HG03558 (cell line): ENCODE data around the gene PLEKHJ1.

Experiments
- ATAC-seq: cut with Tn5 transposase; IDR thresholded peaks from one replicate; pipeline ENCODE4 v1.9.1; 2021; ENCODE audit warnings: moderate number of reproducible peaks; ENCODE audit not compliant: unreplicated experiment; ENCODE audit errors: extremely low read depth

PLEKHJ1 gene

DNA sequence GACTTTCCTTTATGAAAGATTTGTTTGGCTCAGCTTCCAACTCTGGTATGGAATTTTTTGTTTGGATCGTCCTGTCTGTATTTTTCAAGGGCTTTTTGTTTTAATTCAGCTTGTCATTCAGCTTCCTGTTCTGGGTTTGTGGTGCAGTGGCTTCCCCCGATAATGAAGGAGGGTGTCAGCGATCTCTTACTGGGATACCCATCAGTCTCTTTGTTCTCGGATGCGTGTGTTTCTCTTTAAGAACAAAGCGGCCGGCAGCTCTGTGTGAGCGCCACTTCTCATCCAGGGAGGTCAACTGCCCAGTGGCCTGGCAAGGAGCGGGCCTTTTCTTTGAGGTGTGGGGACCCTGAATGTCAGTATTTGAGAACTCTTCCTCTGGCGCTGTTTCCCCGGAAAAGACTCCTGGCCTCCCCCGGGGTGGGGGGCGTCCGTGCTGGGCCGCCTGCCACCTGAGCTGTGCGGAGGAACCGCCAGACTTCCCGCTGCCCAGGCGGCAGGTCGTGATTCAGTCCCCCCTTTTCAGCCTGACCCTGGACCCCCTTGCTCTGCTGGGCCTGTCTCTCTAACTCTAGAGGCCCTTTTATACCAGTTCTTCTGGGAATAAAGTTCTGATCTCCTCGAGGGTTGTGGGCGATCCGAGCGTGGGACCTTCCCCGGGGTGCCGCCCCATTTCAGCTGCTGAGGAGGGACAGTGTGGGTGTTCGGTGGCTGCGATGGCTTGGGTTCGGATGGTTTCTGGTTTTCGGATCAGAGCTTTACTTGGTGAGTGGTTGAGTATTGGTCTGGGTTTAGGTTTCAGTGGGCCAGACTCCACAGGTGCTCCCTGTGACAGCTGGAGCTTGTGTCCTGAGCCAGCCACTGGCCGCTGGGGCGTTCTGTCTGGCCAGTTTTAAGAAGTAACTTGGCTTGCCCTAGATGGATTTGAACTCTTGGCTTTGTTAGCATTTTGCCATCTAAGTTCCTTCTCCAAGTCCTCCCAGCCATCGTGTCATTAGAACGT lies 3.9 kb upstream of the PLEKHJ1 start:
- ATAC-seq = no peak

DNA sequence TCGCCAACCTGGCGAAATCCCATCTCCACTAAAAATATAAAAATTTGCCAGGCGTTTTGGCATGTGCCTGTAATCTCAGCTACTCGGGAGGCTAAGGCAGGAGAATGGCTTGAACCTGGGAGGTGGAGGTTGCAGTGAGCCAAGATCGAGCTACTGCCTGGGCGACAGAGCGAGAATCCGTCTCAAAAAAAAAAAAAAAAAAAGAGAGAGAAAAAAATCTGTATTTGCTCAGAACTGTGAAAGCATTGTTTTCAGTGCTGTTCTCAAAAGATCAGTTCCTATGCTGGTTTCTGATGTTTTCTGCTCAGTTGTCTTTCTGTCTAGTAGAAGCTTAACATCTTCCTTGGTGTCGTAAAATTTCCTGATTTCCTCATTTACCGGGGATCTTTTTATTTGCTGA lies 3.0 kb upstream of the PLEKHJ1 start:
- ATAC-seq = no peak

GRCh38 chr19:2237869-2238153 lies 1.7 kb upstream of the PLEKHJ1 start:
- no peak for ATAC-seq

- no peak for ATAC-seq
These were observed 1.1 kb upstream of the PLEKHJ1 start for GRCh38 chr19:2237051-2237868.

- no peak for ATAC-seq
These were observed 140 bp downstream of the PLEKHJ1 start for GRCh38 chr19:2236064-2236313.

DNA sequence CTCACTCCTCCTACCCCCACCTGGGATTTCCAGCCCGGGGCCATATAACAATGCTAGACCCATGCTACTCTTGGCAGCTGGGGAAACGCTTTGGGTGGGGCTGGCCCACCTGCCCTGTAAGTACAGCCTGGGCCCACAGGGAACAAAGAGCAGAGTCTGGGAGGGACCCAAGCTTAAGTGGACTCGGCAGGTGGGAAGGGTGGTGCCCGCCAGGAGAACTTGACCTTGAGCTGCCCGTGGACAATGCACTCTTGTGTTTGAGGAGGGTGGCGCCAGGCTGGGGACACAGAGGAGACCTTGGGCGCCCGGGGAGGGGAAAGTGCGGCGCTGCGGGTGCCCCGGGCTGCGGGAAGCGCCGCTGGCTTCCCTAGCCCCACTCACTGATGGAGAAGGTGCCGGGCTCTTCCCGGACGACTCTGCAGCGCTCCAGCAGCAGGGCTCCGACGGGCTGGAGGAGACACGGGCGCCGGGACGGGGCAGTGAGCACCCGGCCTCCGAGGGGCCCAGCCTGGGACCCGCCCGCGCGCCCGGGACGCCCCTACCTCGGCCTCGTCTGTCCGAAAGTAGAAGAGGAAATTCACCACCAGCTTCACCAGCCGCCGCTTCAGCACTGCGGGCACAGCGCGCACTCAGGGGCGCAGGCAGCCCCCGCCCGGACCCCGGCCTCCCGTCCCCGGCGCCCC lies 607 bp downstream of the PLEKHJ1 start:
- ATAC-seq = no peak

- no peak for ATAC-seq
These were observed 1.1 kb downstream of the PLEKHJ1 start for GRCh38 chr19:2234996-2235380.

DNA sequence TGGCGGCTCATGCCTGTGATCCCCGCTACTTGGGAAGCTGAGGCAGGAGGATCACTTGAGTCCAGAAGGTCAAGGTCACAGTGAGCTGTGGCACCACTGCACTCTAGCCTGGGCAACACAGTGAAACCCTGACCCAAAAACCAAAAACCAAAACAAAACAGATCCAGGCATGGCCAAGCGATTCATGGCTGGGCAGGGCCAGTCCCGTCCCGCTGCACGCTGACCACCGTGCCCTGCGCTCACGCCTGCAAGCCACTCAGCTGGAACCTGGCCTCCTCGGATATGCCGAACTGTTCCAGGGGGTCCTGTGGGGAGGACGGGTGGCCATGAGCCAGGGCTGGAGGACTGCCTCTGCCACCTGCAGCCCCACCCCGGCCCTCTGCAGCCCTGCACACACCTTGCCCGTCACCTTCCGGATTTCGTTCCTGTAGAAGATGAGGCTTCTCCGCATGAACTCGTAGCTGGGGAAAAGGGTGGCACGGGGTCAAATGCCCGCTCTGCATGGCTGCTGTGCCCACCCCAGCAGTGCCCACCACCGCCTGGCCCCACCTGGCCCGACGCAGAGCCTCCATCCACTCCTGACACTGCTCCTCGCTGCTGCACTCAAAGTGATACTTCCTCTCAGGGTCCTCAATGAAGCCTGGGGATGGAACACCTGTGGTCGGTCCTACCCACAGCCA lies 2.4 kb downstream of the PLEKHJ1 start:
- no peak for ATAC-seq

GRCh38 chr19:2232286-2233151 lies 3.6 kb downstream of the PLEKHJ1 start:
- ATAC-seq = no peak

DNA sequence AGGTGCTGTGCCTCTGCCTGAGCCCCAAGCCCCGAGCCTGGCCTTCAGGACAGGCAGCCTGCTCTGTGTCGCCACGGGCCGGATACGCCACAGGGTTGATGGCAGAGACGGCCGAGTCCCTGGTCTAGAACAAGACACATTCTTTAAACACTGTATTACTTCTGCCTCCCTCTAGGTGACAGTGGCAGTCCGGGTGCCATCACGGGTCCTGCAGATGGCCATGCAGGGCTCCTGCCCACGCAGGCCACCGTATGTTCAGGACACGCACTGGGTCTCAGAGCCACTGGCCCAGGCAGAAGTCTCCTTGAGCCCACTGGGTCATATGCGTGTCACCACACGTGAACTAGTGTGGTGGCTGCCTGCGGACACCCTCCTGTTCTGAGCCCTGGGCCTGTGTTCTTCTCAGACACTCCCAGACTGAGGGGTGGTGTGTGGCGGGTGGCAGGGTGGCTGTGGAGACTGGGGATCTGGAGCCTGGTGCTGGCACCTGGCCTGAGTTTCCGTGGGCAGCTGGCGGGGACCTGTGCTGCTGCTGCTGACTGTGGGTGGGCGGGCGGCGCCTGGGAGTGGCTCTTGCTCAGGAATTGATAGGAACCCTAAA lies 4.4 kb downstream of the PLEKHJ1 start:
- ATAC-seq = no peak

DNA sequence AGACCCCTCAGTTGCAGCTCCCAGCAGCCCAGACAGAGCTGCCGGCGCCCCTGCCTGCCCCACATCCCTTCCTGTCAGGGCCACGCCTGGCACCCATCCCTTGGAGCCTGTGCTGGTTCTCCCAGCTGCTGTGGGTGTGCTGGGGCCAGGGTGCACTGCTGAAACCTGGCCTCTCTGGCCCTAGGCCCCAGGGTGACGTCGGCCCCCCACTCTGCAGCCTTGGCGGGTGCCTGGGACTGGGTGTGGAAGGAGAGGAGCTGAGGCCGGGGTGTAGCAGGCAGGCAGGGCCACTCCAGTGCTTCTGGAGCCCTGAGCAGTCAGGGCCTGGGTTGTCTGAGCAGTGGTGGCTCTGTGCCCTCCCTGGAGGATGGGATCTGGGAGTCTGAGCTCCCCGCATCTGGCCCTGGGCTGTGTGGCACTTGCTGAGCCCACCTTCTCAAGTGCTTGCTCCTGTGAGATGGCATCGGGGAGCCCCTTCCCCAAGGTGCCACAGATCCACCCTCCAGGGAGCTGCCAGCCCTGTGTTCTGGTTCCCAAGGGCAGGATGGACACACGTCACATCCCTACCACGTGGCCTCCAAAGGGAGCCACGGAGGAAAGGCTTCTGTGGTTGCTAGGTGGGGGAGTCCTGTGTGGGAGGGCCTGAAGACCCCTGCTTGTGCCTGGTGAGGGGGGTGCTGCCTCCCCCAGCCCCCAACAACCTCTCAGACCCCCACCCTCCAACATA lies 5.2 kb downstream of the PLEKHJ1 start:
- no peak for ATAC-seq

DNA sequence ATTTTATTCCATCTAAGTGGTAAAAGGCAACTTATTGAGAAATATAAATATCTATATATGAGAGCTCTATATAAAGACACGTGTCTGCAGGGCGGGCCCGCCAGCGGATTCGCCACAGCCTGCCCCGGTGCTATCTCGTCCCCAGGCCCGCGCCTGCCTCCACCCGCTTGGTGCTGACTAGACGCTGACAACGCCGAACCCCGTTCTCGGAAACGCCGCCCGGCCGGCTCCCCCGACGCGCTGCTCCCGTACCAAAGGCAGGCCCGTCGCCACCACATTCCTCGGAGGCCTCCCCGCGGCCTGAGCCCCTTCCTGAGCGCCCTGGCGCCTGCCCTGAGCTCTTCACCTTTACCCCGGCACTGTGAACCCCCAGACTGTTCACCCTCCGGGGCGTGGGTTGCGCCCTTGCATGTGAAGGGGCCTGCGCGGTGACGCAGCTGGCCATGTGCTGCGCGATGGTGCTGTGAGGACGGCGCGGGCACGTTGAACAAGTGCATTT lies 6.0 kb downstream of the PLEKHJ1 start:
- ATAC-seq = no peak

DNA sequence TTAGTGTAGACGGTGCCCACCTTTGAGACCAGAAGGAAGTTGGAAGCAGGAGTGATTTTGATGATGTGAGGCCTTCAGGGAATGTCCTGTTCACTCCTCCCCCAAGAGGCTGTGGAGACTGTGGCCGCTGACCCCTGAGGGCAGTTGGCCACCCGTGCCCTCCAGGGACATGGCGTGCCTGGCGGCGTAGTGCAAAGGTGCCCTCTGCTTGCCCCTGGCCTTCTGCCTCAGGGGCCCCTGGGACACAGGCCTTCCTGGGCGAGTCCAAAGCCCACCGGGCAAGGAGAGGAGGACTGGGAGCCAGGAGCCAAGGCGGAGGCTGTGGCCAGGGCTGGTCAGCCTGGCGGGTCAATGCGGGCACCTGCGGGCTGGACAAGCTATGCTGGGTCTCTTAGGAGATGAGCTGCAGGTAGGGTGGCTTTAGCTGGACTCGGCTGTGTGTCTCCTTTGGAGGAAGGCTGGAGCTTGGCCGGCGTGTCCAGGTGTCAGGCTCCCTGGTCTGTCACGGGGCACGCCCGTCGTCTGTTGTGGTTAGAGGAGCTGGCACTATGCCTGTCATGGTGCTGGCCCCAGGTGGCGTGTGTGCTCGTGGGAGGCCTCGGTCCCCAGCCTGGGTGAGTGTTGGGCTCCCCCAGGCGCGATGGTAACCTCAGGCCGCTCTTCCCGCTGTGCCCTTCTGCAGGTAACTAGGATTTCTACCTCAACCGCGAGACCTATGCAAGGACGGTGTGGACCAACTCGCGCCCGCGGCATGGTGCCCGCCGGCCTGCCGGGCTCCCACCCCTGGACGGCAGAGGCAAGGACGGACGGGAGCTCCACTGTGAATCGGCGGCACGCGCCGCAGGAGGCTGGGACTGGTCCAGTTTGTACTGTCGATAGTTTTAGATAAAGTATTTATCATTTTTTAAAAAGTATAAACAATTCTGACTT lies 6.8 kb downstream of the PLEKHJ1 start:
- ATAC-seq = no peak

- no peak for ATAC-seq
These were observed 7.7 kb downstream of the PLEKHJ1 start for GRCh38 chr19:2228157-2229030.

DNA sequence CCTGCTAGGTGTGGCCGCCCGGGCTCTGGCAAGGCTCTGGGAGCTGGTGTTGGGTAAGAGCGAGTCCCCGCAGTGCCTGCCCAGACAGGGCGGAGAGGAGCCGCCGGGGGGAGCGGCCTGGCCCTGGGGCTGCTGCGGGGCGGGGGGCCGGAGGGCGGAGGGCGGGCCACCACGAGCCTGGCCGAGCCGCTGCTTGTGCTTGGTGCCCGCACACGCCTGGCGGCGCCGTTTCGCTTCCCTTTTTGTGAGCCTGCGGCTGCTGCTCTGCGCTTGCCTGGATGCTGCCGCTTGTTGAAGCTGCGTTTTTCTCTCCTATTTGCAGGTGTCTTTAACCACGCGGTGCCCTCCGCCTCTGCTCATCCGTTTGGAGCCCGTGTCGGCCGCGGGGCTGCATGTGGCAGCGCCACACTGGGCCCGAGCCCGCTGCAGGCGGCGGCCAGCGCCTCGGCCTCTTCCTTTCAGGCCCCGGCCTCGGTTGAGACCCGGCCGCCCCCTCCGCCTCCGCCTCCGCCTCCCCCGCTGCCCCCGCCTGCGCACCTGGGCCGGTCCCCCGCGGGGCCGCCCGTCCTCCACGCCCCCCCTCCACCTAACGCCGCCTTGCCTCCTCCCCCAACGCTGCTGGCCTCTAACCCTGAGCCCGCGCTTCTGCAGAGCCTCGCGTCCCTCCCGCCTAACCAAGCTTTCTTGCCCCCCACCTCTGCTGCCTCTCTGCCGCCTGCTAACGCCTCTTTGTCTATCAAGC lies 8.5 kb downstream of the PLEKHJ1 start:
- ATAC-seq = no peak

GRCh38 chr19:2226840-2227360 lies 9.2 kb downstream of the PLEKHJ1 start:
- ATAC-seq = no peak
